Left renal pelvis (tissue), 4 donors: Measurements from ENCODE around the gene PRKG2. TPM values are rescaled to one million over a fixed set of nuclear protein-coding genes. Genes with fewer than 3 reads are reported as not detected.
A peak's percentile ranks its signal among the peaks of the same experiment; 100 is the strongest.

Experiments used
- DNase-seq, 4 donors: peaks; one replicate each; pipeline ENCODE4 v3.0.0-alpha.2; 2013; ENCODE audit warnings: low read depth in 4 of 4, low spot score in 3 of 4
- polyA plus RNA-seq, 4 donors: library from polyadenylated mRNA; unstranded; fragments of 120-200 nt; gene quantifications; one replicate each; pipeline ENCODE4 v1.2.1, GENCODE V29; 2013; ENCODE audit not compliant: insufficient read length in 4 of 4

Gene PRKG2
- polyA plus RNA-seq, 4 donors = 0.89 to 2.6 (median 1.7) TPM

DNA sequence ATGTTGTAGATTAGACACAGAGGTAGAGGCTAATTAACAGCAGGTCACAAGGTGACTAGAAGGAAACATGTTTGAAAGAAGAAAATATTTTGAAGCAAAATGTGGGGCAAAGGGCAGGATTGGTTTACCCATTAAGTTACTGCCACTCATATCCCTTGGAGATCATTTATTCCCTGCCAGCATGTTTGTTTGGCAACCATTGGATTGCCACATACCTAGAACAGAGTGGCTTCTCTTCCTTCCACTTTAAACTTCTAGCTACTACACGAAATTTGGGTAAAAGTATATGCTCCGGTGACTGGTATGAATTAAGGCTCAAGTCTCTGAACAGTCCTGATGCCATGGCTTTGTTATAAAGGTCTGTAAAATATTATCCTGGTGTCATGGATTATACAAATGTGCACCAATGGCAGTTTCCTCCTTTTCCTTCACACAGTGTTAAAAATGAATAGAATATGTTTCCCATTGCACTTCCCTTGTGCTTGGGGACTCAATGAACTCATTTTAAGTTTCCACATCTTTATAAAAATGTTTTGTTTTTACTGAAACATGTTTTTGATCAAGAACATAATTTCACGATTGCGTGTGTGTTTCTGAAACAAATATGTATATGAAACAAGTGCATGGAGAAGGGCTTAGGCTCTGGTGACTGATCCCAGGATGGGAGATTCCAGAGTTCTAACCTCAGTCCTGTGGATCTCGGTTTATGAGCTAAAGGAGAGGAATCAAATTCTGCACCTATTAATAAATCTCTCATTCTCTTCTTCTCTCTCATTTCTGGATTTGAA lies 172.2 kb downstream of the PRKG2 start:
- DNase-seq = no peak

DNA sequence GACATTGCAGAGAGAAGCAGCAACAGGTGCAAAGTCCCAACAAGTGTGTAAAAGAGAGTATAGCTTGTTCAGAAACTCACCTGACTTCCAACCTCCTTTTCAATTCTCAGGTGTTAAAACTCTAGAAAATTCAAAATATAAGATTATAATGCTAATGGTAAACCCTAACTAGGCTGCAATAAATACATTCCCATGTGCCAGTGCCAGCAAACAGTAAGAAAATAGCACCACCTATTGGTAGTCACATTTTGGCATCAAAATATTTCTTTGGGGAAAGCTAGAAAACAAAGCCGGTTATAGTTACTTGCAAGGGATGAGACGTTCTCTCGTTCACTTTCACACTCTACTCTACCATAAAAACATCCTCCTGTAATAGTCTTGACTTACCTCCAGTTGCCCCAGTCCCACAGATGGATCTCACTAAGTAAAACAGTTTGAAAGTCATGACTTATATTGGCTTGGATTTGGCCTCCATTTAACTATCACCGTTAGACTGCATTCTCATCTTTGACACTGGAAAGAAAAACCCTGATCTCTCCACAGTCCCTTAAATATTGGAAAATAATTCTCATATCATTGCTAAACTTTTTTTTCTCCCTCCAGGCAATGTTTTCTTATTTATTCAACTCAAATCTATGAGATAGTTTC lies 174.9 kb downstream of the PRKG2 start:
- DNase-seq = peak in 1 of 4 donors; percentile 48

DNA sequence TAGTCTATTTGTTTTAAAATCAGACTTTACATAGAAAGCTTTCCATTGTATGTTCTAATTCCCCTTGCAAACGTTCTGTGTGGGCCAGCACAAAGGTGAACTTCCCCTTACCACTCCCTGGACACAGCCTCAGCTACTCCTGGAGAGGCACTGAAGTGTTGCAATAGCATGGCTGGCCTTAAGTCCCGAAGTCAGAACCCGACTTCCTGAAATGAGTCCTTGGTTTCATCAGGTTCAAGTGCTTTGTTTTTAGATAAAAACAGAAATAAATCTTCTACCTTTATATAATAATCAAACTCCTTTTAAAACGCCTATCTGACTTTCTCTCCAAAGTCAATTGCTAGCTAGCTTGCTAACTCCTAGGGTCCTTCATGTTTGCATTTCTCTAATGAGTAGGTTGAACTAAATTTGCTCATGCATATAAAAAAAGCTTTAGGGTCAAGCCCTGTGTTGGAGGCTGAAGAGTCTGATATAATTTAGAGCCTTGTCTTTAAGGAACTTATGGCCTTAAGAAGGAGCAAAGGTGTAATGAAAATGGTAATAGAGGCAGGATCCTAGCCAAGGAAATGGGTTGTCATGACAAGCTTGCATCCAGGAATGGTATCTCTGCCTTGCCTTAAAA lies 175.6 kb downstream of the PRKG2 start:
- no peak for DNase-seq

DNA sequence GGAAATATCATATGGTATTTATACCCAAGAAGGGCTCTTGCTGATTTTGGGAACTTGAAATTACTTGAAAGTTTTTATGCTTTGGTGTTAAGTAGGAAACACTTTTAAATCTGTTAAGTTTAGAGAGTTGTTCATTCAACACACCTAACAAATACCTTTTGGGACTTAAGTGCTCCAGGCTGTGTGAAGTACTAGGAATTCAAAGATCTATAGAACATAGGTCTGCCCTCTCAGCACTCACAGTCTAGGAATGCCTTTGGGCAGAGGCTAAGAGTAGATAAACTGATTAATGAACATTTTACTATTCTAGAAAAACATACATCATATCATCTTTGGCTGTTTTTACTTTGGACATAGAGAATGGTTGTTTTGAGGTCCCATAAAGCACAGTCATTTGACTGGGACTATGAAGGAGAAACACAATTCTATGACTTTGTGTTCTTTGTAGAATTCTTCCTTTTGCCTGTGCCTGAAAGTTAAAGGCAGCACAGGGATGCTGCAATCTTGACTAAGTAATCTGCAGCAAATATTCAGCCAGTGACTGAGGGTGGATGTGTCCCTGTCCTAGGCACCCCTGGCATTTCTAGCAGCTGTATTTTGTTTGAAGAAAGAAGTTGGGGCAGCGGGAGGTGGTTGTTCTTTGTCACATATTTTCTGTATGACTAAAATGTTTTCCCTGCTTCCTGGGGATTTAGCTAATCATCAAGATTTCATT lies 176.2 kb downstream of the PRKG2 start:
- no peak for DNase-seq

Other genes starting within 250 kb of the PRKG2 start
- 10 to 100 TPM; 14.8 to 22.5 (median 19.4) TPM for gene BMP3, start 184.5 kb downstream of the PRKG2 start, polyA plus RNA-seq